GM18499 (cell line): Measurements from ENCODE around the gene VEPH1.
"Not testable (repeated sequence)": the region's sequence is repeated elsewhere in the genome, so short reads cannot be mapped to it uniquely, and the experiment has no call there.

Experiments
- ATAC-seq: cut with Tn5 transposase; IDR thresholded peaks from one replicate; pipeline ENCODE4 v1.9.1; 2021; ENCODE audit warnings: moderate number of reproducible peaks; ENCODE audit not compliant: insufficient read depth, unreplicated experiment

Gene VEPH1

DNA sequence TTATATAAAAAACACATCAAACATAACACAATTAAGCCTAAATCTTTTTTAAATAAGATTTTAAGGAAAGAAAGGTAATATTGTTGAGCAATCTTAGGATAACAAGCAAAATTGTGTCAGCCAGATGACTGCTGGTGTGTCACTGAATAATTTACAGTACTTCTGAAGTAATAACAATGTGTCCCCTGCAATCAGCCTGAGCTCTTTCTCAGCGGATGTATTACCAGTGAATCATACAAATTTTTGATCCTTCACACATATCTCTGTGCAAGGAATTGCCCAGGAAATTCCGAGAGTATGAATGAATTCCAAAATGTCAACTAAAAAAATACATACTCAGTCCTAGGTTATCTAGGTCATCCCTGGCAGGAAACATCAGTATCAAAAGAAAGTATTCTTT lies 143.2 kb downstream of the VEPH1 start:
- ATAC-seq = no peak

DNA sequence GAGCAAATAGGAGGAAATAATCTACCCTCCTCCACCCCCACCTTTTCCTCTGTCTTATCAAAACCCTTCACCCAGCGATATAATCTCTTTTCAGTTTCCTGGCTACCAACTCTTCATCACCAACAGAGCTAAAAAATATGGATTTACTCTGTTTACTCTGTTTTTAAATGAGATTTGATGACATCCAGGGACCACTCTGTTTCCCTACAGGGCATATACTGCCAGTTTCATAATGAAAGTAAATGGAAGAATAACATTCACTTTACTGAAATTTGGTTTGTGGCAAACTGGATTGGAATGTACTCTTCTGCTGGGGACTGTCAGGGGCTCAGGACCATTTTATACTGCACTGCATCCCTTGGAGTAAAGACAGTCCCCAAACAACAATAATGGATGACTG lies 146.7 kb downstream of the VEPH1 start:
- ATAC-seq = no peak

DNA sequence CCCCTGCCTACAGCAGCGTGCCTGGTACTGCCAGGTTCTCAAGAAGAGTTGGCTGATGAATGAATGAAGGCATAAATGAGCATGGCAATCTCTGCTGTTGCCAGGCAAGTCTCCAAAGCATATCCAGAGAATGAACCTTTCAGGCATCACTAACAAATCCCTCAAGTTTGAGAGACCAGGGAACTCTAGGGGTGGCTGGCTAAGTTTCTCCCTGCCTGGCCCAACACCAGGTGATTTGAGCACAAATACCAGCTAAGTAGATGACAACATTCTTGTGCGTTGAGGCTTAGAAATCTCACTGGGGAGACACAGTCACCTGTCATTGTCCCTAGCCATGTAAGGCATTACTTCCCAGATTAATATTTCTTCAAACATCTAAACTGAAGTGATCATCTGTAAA lies 147.9 kb downstream of the VEPH1 start:
- no peak for ATAC-seq

DNA sequence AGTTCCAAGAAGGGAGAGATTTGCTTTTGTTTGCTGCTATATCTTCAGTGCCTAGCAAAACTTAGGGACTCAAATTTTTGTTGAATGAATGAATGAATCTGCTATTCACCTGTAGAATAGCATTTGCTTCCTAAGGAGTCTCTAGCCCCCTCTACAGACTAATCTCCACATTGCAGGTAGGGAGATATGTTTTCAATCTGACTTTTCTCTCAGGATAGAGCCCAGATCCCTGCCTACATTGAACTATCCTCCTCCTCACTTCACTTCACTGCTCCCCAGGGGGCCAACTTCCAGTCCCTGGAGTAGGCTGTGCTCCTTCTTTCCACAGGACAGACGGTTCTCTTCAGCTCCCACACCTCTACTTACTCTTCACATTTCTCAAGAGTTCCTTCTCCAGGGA lies 148.5 kb downstream of the VEPH1 start:
- no peak for ATAC-seq

DNA sequence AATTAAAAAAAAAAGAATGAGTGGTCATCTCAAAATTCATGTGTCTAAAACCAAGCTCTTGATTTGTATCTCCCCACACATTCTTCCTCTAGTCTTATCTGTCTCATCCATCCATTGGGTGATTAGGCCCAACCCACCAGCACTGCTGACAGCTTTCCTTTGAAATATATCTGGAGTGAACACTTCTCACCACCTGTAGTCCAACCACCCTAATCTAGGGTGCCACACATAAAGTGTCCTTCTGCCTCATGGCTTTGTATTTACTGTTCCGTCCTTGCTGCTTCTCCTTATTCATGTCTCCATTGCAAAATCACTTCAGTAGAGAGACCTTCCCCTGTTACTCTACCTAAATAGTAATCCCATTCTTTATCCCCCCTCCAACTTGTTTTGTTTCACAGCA lies 149.0 kb downstream of the VEPH1 start:
- no peak for ATAC-seq

DNA sequence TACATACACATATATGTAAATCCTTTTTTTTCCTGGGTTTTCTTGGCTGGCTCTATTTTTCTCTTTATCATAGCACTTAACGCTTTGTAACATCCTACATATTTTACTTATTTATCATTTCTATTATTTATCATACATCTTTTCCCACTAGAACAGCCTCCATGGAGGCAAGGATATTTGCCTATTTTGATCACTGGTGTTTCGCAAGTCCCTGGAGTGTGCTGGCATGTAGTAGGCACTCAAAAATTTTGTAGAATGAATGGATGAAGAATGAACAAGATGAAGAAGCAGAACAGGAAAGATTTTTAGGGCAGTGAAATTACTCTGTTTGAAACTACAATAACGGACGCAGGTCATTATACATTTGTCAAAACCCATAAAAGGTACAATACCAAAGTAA lies 149.6 kb downstream of the VEPH1 start:
- no peak for ATAC-seq

DNA sequence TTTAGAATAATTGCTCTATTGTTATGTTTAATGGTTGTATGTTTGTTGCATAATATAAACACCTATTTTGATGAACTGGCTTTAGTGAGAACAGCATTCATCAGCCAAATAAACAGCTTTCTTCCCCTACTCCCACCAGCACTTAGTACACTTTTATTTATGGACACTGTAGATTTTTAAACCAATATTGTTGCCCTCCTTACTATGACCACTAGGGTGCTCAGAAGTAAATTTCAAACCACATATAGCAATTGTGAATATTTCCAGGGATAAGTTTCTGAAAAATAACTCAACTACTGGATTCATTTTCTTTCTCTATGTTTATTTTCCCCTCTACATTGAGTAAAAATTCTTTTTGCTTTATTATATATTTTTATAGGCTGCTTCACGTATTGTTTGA lies 151.2 kb downstream of the VEPH1 start:
- no peak for ATAC-seq

DNA sequence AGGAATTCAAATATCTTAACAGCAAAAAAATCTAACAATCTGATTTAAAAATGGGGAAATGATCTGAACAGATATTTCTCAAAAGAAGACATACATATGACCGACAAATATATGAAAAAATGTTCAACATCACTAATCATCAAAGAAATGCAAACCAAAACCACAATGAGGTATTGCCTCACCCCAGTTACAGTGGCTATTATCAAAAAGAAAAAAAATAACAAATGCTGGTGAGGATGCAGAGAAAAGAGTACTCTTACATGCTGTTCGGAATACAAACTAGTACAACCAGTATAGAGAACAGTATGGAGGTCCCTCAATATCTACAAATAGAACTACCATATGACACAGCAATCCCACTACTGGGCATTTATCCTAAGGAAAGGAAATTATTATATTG lies 152.6 kb downstream of the VEPH1 start:
- not testable (repeated sequence) for ATAC-seq

DNA sequence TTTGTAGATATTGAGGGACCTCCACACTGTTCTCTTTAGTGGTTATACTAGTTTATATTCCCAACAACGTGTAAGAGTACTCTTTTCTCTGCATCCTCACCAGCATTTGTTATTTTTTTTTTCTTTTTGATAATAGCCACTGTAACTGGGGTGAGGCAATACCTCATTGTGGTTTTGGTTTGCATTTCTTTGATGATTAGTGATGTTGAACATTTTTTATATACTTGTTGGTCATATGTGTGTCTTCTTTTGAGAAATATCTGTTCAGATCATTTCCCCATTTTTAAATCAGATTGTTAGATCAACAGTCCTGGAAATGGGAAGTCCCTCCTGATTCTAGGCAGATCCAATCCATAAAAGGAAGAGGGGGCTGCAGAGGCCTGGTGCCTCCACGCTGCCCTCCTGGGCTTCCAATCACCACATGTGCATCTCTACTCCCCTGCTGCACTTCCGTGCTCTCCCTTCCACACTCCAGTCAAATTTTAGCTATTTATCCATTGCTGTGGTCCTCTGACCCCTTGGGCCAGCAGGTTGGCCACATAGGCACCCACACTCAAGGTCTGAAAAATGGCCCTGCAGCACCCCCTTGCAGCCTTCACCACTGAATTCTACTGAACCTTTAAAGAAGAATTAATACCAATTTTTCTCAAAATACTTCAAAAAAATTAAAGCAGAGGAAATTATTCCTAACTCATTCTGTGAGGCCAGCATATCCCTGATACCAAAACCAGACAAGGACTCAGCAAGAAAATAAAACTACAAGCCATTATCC lies 154.7 kb downstream of the VEPH1 start:
- ATAC-seq = not testable (repeated sequence)

DNA sequence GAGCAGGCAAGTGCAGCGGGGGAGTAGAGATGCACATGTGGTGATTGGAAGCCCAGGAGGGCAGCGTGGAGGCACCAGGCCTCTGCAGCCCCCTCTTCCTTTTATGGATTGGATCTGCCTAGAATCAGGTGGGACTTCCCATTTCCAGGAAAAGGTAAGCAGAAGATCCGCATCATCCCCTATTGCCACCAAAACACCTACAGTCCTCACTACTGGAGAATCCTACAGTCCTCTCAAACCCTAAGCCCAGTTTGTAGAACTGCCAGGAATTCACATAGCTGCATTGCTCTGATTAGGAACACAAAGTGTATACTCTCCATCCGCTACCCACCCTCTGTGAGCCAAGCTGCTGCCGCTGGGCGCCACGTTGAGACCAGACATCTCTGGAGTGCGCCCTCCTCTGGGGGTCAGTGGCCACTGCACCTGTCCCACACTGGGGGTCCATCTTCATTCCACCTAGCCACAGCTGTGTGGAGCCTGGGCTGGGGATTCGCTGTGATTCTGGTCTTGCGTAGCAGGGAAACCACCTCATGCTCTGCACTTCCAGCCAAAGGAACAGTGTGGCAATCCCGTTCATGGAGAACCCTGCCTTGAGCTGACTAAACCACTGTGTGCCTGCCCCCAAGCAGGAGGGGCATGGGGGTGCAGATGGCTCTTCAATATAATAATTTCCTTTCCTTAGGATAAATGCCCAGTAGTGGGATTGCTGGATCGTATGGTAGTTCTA lies 155.5 kb downstream of the VEPH1 start:
- no peak for ATAC-seq

DNA sequence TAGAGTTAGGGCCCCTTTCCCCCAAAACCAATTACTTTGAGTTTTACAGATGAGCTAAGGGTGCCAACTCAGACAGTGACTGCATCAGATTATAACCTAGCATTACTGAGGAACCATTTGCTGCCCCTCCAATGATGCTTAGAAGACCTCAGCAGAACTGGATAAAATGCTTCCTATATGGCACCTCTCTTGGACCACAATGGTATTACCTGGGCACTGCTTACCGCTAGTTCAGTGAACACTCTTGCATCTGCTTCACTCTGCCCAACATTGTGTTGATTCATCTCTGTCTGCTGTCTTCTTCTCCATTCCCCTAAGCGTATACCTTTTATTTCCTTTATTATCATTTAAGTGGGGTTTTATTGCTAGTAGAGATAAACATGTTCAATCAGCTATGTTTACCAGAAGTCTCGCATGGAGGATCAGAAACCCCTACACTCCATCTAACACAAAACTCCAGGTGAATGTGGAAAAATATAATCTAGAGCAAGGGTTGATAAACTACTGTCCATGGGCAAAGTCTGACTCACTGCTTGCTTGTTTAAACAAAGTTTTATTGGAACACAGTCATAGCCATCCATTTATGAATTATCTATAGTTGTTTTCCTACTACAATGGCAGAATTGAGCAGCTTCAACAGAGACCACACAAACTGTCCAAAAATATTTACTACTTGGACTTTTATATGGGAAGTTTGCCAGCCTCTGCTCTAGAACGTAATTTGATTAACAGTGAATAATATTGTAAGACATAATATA lies 166.8 kb downstream of the VEPH1 start:
- no peak for ATAC-seq

DNA sequence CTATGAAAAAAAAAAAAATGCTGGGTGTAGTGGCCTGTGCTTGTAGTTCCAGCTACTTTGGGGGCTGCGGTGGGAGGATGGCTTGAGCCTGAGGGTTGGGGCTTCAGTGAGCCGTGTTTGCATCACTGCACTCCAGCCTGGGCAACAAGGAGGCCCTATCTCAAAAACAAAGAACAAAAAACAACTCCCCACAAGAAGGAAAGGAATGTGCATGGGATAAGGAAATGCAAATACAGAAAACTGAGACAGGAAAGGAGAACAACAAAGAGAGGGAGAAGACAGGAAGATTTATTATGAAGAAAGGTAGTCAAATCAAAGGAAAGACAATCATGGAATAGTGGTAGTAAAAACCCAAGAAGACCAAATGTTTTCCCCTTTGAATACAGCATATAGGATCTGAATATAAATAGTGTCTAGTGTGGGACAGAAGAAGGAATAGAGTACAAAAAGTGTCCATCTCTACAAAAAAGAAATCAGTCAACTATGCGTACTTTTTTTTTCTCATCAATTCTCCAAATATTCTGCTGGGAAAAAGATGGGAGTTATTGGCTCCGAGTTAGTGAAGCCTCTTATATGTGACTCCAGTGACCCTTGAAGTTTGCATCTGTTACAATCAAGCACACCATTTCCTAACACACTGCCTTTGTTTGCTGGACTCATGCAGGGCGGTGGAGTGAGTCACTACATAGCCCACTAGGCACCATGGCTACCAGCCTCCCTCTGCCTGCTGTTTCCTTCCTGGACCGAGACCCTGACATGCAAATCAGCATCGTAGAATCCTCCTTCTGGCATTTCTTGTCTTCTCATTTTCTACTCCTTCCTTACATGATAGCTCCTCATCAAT lies 167.8 kb downstream of the VEPH1 start:
- no peak for ATAC-seq

DNA sequence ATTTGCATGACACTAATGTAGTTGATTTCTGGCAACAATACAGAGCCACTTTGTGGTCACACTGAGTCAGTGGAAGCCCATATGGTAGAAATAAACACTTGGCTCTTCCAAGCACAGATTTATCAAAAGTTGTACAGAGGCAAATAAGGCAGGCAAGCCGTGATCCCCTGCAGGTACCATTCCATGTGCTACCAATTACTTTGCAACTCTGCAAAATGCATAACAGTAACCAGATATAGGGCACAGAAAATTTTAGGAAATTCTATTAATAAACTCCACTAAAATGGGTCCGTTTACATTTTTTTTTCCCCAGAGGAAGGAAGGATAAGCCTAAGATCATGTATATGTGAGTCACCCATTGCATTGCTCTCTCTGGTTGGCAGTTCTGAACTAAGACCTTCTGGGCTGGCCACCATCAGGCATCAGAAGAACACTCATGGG lies 169.6 kb downstream of the VEPH1 start:
- ATAC-seq = no peak

DNA sequence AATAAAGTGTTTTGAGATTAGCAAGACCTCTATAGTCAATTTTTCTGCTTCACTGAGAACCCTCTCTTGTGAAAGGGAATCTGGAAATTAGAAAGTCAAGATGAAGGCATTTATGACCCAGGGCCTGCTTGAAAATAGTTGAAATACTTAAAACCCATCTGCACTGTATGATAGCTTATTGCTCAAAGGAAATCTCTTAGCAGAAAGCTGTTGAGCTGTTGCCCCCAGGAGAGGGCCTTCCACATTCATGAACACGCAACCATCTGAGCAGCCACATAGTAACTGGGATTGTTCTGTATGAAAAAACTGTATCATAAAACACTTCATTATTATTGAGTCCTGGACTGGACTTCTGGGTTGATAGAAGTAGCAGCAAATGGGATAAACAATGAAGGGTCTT lies 173.0 kb downstream of the VEPH1 start:
- no peak for ATAC-seq

DNA sequence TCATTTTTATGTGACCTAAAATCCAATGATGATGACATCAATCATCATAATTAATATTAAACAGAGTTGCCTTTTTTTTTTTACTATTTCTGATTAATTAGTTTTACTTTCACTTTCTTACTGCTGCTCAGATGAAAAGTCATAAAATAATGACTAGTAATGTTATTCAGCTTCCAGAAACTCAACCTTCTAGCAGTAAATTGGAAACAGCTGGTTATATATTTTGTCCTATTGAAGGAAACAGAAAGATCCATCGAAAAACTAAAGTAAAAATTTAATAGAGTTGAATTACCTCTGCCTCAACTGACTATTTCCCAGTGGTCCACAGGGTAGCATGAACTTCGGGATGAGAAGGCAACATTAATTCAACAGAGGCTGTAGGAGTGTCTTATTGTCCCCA lies 173.7 kb downstream of the VEPH1 start:
- no peak for ATAC-seq

DNA sequence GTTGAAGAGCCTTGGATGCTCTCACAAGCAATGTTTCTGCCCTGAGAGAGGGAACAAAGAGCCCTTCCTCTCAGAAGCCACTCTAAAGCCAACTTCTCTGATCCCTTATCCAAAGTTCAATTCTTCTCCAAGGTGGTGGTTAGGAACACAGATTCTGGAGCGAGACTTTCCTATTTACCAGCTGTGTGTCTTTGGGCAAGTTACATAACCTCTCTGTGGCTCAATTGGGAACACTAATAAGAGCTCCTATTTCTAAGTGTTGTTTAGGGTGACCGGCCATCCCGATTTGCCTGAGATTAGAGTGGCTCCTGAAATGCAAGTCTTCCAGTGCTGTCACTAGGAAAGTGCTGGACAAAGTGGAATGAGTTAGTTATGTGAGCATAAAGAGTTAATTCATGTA lies 175.4 kb downstream of the VEPH1 start:
- ATAC-seq = no peak

DNA sequence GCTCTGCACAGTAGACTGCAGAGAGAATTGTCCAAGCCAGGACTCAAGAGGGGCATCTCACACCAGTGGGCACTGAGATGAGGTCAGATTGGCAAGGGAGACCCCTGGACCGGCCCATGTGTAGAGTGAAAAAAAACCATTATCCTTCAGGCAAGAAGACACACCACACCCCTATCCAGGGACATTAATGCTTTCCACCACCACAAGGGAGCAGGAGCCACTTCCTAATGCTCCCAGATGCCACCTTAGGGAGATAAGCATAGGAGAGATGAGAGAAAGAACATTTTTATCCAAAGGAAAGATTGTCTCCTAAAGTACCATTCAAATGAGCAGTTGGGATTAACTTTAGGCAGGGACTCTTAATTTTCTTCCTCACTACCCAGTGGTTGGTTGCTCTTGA lies 176.2 kb downstream of the VEPH1 start:
- no peak for ATAC-seq

DNA sequence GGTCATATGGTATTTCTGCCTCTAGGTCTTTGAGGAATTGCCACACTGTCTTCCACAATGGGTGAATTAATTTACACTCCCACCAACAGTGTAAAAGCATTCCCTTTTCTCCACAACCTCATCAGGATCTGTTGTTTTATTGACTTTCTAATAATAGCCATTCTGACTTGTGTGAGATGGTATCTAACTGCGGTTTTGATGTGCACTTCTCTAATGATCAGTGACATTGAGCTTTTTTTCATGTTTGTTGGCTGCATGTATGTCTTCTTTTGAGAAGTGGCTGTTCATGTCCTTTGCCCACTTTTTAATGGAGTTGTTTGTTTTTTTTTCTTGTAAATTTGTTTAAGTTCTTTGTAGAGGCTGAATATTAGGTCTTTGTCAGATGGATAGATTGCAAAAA lies 178.3 kb downstream of the VEPH1 start:
- ATAC-seq = not testable (repeated sequence)

DNA sequence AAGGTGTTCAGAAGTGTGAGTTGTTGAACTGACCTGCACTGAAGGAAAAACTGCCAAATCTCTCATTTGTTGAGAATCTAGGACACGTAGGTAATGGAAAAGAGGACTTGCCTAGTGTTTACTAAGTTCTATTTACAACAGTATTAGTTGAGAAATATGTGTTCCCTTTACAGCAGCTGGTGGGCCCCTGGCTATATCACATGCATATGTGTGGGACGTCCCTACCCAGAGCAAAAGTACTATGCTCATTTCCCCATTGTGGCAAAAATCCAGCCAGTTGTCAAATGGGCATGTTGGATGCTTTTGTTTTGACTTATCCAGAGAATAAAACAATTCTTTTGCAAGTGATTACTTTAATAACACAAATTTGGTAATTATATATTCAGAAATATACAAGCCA lies 179.9 kb downstream of the VEPH1 start:
- ATAC-seq = no peak

DNA sequence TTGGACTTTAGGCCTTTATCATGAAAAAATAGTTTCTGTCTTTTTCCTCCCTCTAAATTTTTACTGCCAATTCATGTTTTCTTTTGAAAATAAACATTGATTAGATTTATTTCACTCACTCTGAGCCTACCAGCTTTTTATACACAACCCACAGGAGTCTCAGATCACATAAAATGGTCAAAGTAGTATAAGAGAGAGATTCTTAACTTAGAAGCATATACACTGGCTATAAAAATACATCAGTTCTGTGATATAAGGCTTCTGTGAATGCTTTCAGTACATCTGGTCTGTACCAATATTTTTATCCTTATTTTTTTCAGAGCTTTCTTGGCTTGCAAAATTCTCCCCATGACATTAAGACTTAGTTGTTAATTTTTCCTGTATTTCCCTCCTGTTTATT lies 183.5 kb downstream of the VEPH1 start:
- no peak for ATAC-seq
